Stimulated activated CD4-positive, alpha-beta T cell treated with anti-CD3 and anti-CD28 coated beads, Interleukin-12 subunit alpha, Interleukin-12 subunit beta, amount 100 ng/mL, for 4 hours (primary cell): Measurements from ENCODE around the gene ART5.
"Not testable (repeated sequence)": the region's sequence is repeated elsewhere in the genome, so short reads cannot be mapped to it uniquely, and the experiment has no call there.

Experiments used
- DNase-seq: peaks from one replicate; pipeline ENCODE4 v3.0.0-alpha.2; 2020

ART5 gene

GRCh38 chr11:3641701-3642070, at the start of gene ART5:
Gene ART5, minus strand, starts transcription at chr11:3641992. Its CDS starts 130 bp downstream, at chr11:3641862.
- DNase-seq = no peak

DNA sequence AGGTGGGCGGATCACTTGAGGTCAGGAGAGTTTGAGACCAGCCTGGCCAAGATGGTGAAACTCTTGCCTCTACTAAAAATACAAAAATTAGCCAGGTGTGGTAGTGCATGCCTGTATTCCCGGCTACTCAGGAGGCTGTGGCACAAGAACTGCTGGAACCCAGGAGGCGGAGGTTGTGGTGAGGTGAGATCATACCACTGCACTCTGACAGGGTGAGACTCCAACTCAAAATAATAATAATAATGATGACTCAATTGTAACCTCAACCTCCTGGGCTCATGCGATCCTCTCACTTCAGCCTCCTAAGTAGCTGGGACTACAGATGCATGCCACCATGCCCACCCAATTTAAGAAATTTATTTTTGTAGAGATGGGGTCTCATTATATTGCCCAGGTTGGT, 45.0 kb upstream of the ART5 start:
- DNase-seq = no peak

GRCh38 chr11:3685923-3686322, 44.1 kb upstream of the ART5 start:
- DNase-seq = no peak

- DNase-seq = no peak
Observed at GRCh38 chr11:3684819-3685172, 43.0 kb upstream of the ART5 start.

DNA sequence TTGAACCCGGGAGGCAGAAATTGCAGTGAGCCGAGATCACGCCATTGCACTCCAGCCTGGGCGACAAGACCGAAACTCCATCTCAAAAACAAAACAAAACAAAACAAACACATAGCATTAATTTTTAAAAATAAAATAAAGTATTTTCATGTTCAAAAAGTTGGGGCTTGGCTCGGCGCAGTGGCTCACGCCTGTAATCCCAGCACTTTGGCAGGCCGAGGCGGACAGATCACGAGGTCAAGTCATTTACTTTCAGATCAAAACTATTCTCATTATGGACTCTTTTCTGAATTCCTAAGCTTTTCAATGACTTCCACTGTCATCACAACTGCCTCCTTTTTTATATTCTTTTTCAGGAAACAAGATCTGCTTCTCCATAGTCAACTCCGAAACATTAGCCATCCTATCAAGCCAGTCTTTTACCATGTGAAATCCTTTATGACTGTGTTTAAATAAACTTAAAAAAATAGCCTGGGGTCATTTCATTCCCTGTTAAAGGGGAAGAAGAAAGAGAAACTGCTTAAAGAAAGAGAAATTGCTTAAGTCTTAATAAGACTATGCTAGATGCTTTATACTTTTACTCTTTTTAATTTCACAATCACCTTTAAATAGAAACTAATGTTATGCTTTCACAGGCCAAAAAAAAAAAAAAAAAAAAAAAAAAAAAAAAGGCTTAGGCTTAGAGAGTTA, 42.5 kb upstream of the ART5 start:
- DNase-seq = no peak

DNA sequence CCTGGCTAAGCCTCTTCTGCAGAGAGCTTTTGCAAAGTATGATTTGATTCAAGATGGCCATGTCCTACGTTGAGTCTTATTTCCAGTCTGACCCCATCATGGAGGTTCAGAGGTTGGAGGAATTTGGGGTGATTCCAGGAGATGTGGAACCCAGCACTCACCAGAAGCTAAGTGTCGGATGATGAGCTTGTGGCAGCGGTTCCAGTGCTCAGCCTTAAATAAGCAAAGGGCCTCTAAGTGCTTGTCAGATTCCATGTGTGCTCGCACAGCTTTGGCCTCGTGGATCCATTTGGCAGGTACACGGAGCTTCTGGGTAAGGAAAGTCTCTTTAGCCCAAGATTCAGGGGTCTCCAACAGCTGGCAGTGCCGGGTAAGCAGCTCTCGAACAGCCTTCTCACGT, 41.2 kb upstream of the ART5 start:
- DNase-seq = no peak

DNA sequence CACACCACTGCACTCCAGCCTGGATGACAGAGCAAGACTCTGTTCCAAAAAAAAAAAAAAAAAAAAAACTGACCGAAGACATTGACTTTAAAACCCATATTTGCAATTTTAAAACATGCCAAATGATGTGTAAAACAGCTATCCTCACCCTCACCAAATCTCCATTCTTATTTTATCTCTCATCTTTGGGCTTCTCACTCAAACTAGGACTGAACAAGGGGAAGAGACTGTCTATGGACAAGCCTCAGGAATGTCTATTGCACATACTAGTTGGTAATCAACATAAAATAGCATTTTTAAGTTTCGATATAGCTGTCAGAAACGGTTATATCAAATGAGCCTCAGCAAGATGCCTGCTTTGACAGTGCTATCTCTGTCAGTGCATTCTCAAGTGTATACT, 37.3 kb upstream of the ART5 start:
- DNase-seq = no peak

GRCh38 chr11:3675971-3676370, 34.2 kb upstream of the ART5 start:
- no peak for DNase-seq

DNA sequence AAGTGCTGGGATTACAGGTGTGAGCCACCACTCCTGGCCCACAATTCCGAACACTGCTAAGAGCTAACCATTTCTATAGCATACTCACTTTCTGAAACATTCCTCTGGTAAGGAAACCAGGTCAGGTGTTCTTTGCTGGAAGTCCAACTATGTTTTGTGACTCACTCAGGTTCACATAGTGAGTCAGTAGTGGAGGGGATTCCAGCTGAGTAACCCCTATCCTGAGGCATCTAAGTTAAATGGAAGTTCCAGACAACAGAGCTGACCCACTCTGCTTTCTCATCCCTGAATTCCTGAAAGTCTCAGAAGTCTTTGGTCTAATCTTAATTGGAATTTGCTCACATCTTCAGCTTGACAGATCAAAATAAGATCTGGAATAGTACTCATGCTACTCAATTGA, 32.4 kb upstream of the ART5 start:
- DNase-seq = no peak

- DNase-seq = no peak
Observed at GRCh38 chr11:3671334-3672254, 29.8 kb upstream of the ART5 start, which contains the start of gene CHRNA10. Gene CHRNA10, minus strand, starts transcription at chr11:3671384. Its CDS starts 72 bp downstream, at chr11:3671312.

- no peak for DNase-seq
Observed at GRCh38 chr11:3669742-3670183, 28.0 kb upstream of the ART5 start.

DNA sequence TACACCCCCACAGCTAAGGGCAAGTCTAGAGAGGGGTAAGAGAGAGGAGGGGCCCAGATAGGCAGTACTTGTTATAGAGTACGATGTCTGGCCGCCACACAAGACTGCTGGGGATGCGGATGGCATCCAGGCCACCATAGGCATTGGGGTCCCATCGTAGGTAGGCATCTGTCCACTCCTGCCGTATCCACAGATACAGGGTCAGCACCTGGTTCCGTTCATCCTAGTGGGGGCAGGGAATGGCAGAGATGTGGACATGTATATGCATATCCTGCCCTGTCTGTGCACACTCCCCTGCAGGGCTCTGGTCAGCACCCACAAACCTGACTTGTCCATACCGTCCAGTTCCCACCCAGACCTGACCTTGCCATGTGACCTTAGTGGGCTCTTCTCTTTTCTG, 27.3 kb upstream of the ART5 start:
- DNase-seq = no peak

GRCh38 chr11:3667149-3668035, 25.6 kb upstream of the ART5 start:
- DNase-seq = no peak

DNA sequence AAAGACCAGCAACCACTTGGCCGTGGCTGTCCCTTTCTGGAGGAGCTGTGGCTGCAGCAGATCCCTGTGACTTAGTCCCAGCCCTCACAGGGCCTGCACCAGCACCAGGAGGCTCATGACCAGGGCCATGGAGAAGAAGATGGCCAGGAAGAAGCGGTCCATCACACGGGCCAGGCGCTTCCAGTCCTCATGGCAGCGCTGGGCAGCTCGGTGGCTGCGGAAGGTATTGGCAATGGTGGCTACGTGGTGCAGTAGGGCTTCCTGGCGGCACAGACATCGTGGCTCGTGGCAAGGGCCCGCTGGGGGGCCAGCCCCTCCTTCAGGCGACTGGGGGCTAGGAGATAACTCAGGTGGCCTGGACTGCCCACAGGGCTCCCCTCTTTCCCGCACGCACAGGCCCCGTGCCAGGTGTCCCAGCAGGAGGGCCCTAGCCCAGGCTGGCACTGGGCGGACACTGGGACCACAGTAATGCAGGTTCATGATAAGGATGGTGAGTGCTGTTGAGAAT, 24.3 kb upstream of the ART5 start:
- DNase-seq = no peak

DNA sequence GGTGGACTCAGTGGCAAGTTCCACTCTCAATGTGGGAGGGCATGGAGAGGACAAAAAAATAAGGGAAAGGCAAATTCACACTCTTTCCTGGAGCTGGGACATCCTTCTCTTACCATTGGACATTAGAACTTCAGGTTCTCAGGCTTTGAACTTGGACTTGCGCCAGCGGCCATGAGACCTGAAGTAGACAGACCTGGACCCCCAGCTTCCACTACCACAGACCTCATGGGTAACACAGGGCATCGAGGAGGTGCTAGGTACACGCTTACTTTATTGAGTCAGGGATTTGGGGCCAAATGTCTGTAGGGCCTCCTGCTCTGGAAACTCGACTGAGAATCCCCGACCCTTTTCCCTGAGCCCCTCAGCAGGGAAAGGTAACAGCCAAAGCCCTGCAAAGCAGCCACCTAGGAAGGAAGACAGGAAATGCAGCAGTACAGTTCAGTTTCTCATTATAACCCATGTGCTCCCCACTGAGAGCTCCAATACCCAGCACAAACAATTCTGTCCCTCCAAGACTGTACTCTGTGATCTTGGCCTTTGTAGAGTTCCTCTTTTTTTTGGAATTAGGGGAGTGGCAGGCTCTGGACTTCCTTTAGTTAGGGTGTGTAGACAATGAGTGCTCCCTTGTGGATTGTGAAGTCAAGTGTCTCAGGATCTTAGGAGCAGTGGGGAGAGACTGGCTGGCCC, 23.7 kb upstream of the ART5 start:
- DNase-seq = no peak

DNA sequence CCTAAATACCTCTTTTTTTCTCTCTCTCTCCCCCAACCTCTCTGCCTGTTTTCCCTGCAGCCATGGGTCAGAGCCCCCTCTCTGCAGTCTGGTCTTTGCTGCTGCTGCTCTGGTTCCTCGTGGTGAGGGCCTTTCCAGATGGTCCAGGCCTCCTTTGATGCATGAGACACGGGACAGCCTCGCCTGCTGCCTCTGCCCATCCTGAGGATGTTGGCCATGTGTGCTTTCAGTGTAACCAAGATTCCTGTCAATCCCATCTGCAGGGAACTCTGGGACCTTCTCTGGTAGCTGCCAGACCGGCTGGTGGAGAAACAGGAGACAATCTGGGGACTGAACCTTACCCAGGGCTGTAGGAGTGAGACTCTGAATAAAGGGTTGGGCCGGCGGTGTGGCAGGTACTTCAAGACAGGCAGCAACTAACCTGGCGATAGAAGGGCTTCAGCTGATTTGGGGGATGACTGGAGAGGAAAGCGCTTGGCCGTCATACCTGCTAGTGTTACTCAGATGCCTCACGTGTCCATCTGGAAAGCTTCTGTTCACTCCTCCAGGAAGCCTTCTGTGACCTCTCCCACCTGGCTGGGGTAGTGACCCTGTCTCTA, 22.3 kb upstream of the ART5 start:
- DNase-seq = no peak

DNA sequence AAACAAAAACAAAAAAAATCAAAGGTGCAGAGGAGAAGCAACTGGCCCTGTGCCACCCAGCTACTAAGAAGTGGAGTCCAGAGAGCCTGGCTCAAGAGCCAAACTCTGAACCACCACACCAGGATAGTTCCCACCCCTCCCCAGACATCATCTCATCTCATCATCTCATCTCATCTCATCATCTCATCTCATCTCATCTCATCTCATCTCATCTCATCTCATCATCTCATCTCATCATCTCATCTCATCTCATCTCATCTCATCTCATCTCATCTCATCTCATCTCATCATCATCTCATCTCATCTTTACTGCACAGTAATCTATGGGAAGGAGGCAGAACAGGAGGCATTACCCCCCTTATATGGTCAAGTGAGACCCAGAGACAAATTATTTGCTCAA, 21.1 kb upstream of the ART5 start:
- no peak for DNase-seq

DNA sequence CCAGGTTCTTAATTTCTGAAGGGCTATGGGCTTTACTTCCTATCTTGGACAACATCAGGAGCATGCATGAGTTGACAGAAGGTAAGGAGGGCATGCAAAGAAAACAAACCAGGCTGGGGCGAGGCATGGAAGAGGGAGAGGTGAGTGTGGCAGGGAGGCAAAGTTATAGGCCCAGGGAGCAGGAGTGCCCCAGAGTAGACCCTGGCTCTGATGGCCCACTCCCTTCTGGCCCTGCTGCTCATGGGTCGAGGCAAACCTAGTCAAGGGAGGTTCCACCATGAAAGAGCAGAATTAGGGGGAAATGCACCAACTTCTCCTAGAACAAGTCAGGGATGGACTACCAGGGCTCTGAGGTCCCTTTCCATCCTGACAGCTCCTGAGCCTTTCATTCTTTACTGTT, 19.2 kb upstream of the ART5 start:
- DNase-seq = no peak

- no peak for DNase-seq
Observed at GRCh38 chr11:3659595-3660515, 18.1 kb upstream of the ART5 start.

GRCh38 chr11:3658252-3658651, 16.5 kb upstream of the ART5 start:
- DNase-seq = no peak

GRCh38 chr11:3657331-3657730, 15.5 kb upstream of the ART5 start:
- not testable (repeated sequence) for DNase-seq
